Stimulated activated CD4-positive, alpha-beta T cell treated with anti-CD3 and anti-CD28 coated beads, TNF-alpha, amount 100 ng/mL, for 1 hour (primary cell): ENCODE data around the gene HAVCR2.

ENCODE experiments used
- DNase-seq, 3 donors: peaks; one replicate each; pipeline ENCODE4 v3.0.0-alpha.2; 2020; ENCODE audit warnings: low read depth in 3 of 3, low spot score in 1 of 3

Gene HAVCR2

GRCh38 chr5:157046041-157046440 lies 62.8 kb downstream of the HAVCR2 start:
- no peak for DNase-seq

- DNase-seq, result no peak
Measured at GRCh38 chr5:157045601-157046000, 63.2 kb downstream of the HAVCR2 start.

GRCh38 chr5:157038568-157039187 lies 70.2 kb downstream of the HAVCR2 start:
- no peak for DNase-seq
